Right cardiac atrium (tissue), 5 donors: Measurements from ENCODE around the gene DAO. TPM values are rescaled to one million over a fixed set of nuclear protein-coding genes. Genes with fewer than 3 reads are reported as not detected.

ENCODE experiments used
- ATAC-seq, 2 donors: fragments of 200-7000 bp; cut with Tn5 transposase; one replicate each; pipeline versions ENCODE4 v1.8.0 to v1.9.1; 2020; ENCODE audit warnings: moderate library complexity in 2 of 2, mild to moderate bottlenecking in 1 of 2
- DNase-seq, 3 donors: peaks; one replicate each; pipeline ENCODE4 v3.0.0-alpha.2; 2020
- H3K27ac ChIP-seq: one replicate; pipeline ENCODE4 v1.5.1; 2013; ENCODE audit warnings: mild to moderate bottlenecking, low read length, control low read depth, moderate library complexity
- H3K27me3 ChIP-seq: one replicate; pipeline ENCODE4 v1.6.1; 2013; ENCODE audit not compliant: control insufficient read depth, insufficient read depth
- H3K4me1 ChIP-seq: one replicate; pipeline ENCODE4 v1.6.1; 2013; ENCODE audit warnings: low read length; ENCODE audit not compliant: control insufficient read depth, insufficient read depth
- H3K4me3 ChIP-seq: one replicate; pipeline ENCODE4 v1.5.1; 2013; ENCODE audit warnings: low read length, control low read depth
- H3K9me3 ChIP-seq: one replicate; pipeline ENCODE4 v1.6.1; 2013; ENCODE audit warnings: low read length; ENCODE audit not compliant: control insufficient read depth
- whole genome bisulfite sequencing: extraction: QIAGEN DNeasy Blood & Tissue Kit; methylation state at CpG from one replicate; pipeline ENCODE4 v1.1.7; 2013; 5-methylcytosine and 5-hydroxymethylcytosine counted together
- intact Hi-C, 4 donors: fragments of 100-400 bp; cut with DNase I; formaldehyde crosslinking; loops; one replicate each; pipeline versions ENCODE4 v1.11.0 to v1.14.0; 2022 to 2023
- microRNA-seq, 2 donors: library from miRNA; unstranded; fragments of <30 nt; microRNA quantifications; one replicate each; pipeline ENCODE4 v1.2.0, GENCODE V29; 2020 to 2021
- polyA plus RNA-seq: library from polyadenylated mRNA; stranded (reverse); fragments of 200-250 nt; gene quantifications from one replicate; pipeline ENCODE4 v1.2.3, GENCODE V29; 2013
- total RNA-seq, 4 donors: library from RNA; stranded (reverse); fragmentation: NEBNext Ultra II Directional; extraction: Animal tissue kit (Norgen Biotek cat#: 25700); gene quantifications; one replicate each; pipeline ENCODE4 v1.2.1, GENCODE V29; 2021
- donor health status: healthy with polysubstance abuse.
- donor health status: DM: no; HTN: yes; CAD: no.
- donor health status: DM: no; HTN: no; CAD: no.
- donor health status: DM: no; HTN: yes; CAD: no; lungs with severe emphysema.
- donor health status: DM: yes; HTN: yes; CAD: no.

The DAO gene
- total and polyA plus RNA-seq, 5 donors: not detected

GRCh38 chr12:108948367-108948766 lies 68.5 kb downstream of the DAO start:
- no peaks in the 10 kb centered on the region for H3K9me3 ChIP-seq
- H3K27ac ChIP-seq: no peak overlapping the region
- DNase-seq (no peak), ATAC-seq (no peak)
- no peaks in the 10 kb centered on the region for H3K27me3 ChIP-seq
- intact Hi-C loops: loop anchor here in 2 of 4 donors (5.0 to 10.0 kb wide), 2 partner anchors 374 to 386 kb away; partner anchors contain the start of genes ISCU (in 1 of the 2) and SART3 (in 1 of the 2)
- no peaks in the 10 kb centered on the region for H3K4me1 ChIP-seq
- no peak overlapping the region for H3K4me3 ChIP-seq

- WGBS: 98% methylated on average over 1 of the region's 1 CpG
- intact Hi-C loops: loop anchor here in 2 of 4 donors (5.0 to 10.0 kb wide), 3 partner anchors 135 to 388 kb away; partner anchors contain the start of genes ISCU (in 1 of the 2) and SART3 (in 1 of the 2)
- H3K27me3 ChIP-seq: no peaks in the 10 kb centered on the region
- no peak for DNase-seq
- no peaks in the 10 kb centered on the region for H3K9me3 ChIP-seq
- no peak for ATAC-seq
- no peak overlapping the region for H3K4me3 ChIP-seq
- H3K27ac ChIP-seq: no peak overlapping the region
- no peaks in the 10 kb centered on the region for H3K4me1 ChIP-seq
These were observed 70.1 kb downstream of the DAO start for GRCh38 chr12:108949976-108950375.

Small RNA genes lying within 50 kb of the gene (microRNA-seq; reads per million reads assigned to microRNA genes)
- 0 reads per million in 2 donors for gene MIR619

Other genes starting within 250 kb of the DAO start
- 1 to 10 TPM; 2.9 to 6.2 (median 4.7) TPM for gene SELPLG, start 246.2 kb upstream of the DAO start, total RNA-seq
- 1.9 TPM for gene SELPLG, start 246.2 kb upstream of the DAO start, polyA plus RNA-seq
- 100 to 1,000 TPM in 2 of 4 donors, 10 to 100 TPM in 2; 85.1 to 122 (median 93.6) TPM for gene CORO1C, start 148.6 kb upstream of the DAO start, total RNA-seq
- gene CORO1C, start 148.6 kb upstream of the DAO start, polyA plus RNA-seq: 24.8 TPM
- 10 to 100 TPM; 39.2 to 46.6 (median 41.5) TPM for gene SSH1, start 22.5 kb upstream of the DAO start, total RNA-seq
- gene SSH1, start 22.5 kb upstream of the DAO start, polyA plus RNA-seq: 11.6 TPM
- gene SVOP, start 141.0 kb downstream of the DAO start, total RNA-seq: under 1 TPM; 0.03 to 0.45 (median 0.11) TPM
- gene SVOP, start 141.0 kb downstream of the DAO start, polyA plus RNA-seq: 0.32 TPM
- 10 to 100 TPM; 10.1 to 12.7 (median 11.7) TPM for gene USP30, start 172.5 kb downstream of the DAO start, total RNA-seq
- 7.5 TPM for gene USP30, start 172.5 kb downstream of the DAO start, polyA plus RNA-seq
- 10 to 100 TPM in 1 of 4 donors, 1 to 10 TPM in 3; 7.4 to 12.2 (median 7.6) TPM for gene ALKBH2, start 213.4 kb downstream of the DAO start, total RNA-seq
- gene ALKBH2, start 213.4 kb downstream of the DAO start, polyA plus RNA-seq: 12.2 TPM
- gene UNG, start 217.5 kb downstream of the DAO start, total RNA-seq: 10 to 100 TPM; 10.3 to 16.6 (median 13.2) TPM
- gene UNG, start 217.5 kb downstream of the DAO start, polyA plus RNA-seq: 10.3 TPM
- 100 to 1,000 TPM in 3 of 4 donors, 10 to 100 TPM in 1; 94.9 to 128 (median 116) TPM for gene ACACB, start 236.5 kb downstream of the DAO start, total RNA-seq
- 87.1 TPM for gene ACACB, start 236.5 kb downstream of the DAO start, polyA plus RNA-seq